GM12865 (cell line): ENCODE measurements around the gene SPATA13.
"Not testable (repeated sequence)": the region's sequence is repeated elsewhere in the genome, so short reads cannot be mapped to it uniquely, and the experiment has no call there.

Source experiments
- DNase-seq: peaks from one replicate; pipeline ENCODE4 v3.0.0; 2010; ENCODE audit warnings: low read depth
- H3K4me3 ChIP-seq: 2 replicates; pipeline ENCODE4 v1.5.1; 2011; ENCODE audit warnings: mild to moderate bottlenecking, low read depth, low read length, control low read depth
- CTCF ChIP-seq: IDR thresholded peaks from 2 replicates; pipeline ENCODE4 v1.5.1; 2011; ENCODE audit warnings: low read length, control low read depth, low read depth, inconsistent platforms; ENCODE audit not compliant: insufficient read depth; ENCODE audit errors: missing control alignments

The SPATA13 gene

GRCh38 chr13:24338721-24339120, 178.2 kb downstream of the SPATA13 start:
- no peak overlapping the region for H3K4me3 ChIP-seq
- DNase-seq: no peak
- no peak for TF ChIP-seq CTCF

GRCh38 chr13:24339937-24340607, 179.6 kb downstream of the SPATA13 start:
- H3K4me3 ChIP-seq: no peak overlapping the region
- no peak for TF ChIP-seq CTCF
- no peak for DNase-seq

GRCh38 chr13:24340608-24340955, 180.1 kb downstream of the SPATA13 start:
- no peak for DNase-seq
- TF ChIP-seq CTCF: no peak
- H3K4me3 ChIP-seq: no peak overlapping the region

GRCh38 chr13:24341439-24341838, 180.9 kb downstream of the SPATA13 start:
- DNase-seq: no peak
- TF ChIP-seq CTCF: no peak
- H3K4me3 ChIP-seq: no peak overlapping the region

- DNase-seq: no peak
- no peak for TF ChIP-seq CTCF
- no peak overlapping the region for H3K4me3 ChIP-seq
Measured at GRCh38 chr13:24348385-24348784, 187.9 kb downstream of the SPATA13 start.

GRCh38 chr13:24348797-24349515, 188.4 kb downstream of the SPATA13 start:
- DNase-seq: no peak
- TF ChIP-seq CTCF: no peak
- no peak overlapping the region for H3K4me3 ChIP-seq

- DNase-seq, H3K4me3 ChIP-seq: not testable (repeated sequence)
Measured at GRCh38 chr13:24349778-24350664, 189.5 kb downstream of the SPATA13 start.
